Measurements from ENCODE around the gene CLDN22. TPM values are rescaled to one million over a fixed set of nuclear protein-coding genes. Genes with fewer than 3 reads are reported as not detected.
"Not testable (repeated sequence)": the region's sequence is repeated elsewhere in the genome, so short reads cannot be mapped to it uniquely, and the experiment has no call there.

CLDN22 gene
- total RNA-seq, 1 experiment from 2014 or later, result not detected

- H3K27ac ChIP-seq, result no peak overlapping the region
- H3K4me1 ChIP-seq, result peaks cover 20% of the 10 kb centered on the region
- no peaks in the 10 kb centered on the region for H3K27me3 ChIP-seq
- no peaks in the 10 kb centered on the region for H3K36me3 ChIP-seq
- no peaks in the 10 kb centered on the region for H3K9me3 ChIP-seq (replicated peaks)
- DNase-seq, result peak in 1 of 2 experiments; percentile 17
- H3K4me3 ChIP-seq, result no peak overlapping the region
These were observed 13.9 kb upstream of the CLDN22 start for GRCh38 chr4:183333983-183334382.

GRCh38 chr4:183333202-183333601, 13.1 kb upstream of the CLDN22 start:
- Histone ChIP-seq H3K36me3 (no peaks in the 10 kb centered on the region), H3K4me3 (no peak overlapping the region), H3K4me1 (peaks cover 20% of the 10 kb centered on the region), H3K27me3 (no peaks in the 10 kb centered on the region), H3K9me3 (replicated peaks) (no peaks in the 10 kb centered on the region), H3K27ac (no peak overlapping the region)
- no peak for DNase-seq

GRCh38 chr4:183332447-183332846, 12.4 kb upstream of the CLDN22 start:
- no peaks in the 10 kb centered on the region for H3K9me3 ChIP-seq (replicated peaks)
- H3K4me1 ChIP-seq, result peaks cover 20% of the 10 kb centered on the region
- H3K4me3 ChIP-seq, result no peak overlapping the region
- no peaks in the 10 kb centered on the region for H3K27me3 ChIP-seq
- H3K27ac ChIP-seq, result no peak overlapping the region
- no peaks in the 10 kb centered on the region for H3K36me3 ChIP-seq
- no peak for DNase-seq

GRCh38 chr4:183330841-183331240, 10.8 kb upstream of the CLDN22 start:
- Histone ChIP-seq H3K9me3 (replicated peaks) (no peaks in the 10 kb centered on the region), H3K4me1 (peaks cover 20% of the 10 kb centered on the region), H3K27ac (no peak overlapping the region), H3K36me3 (no peaks in the 10 kb centered on the region), H3K27me3 (no peaks in the 10 kb centered on the region), H3K4me3 (no peak overlapping the region)
- no peak for DNase-seq

GRCh38 chr4:183329954-183330742, 10.1 kb upstream of the CLDN22 start:
- no peak overlapping the region for H3K27ac ChIP-seq
- H3K4me3 ChIP-seq, result no peak overlapping the region
- peaks cover 14% of the 10 kb centered on the region for H3K4me1 ChIP-seq
- DNase-seq, result no peak
- no peaks in the 10 kb centered on the region for H3K9me3 ChIP-seq (replicated peaks)
- H3K36me3 ChIP-seq, result no peaks in the 10 kb centered on the region
- H3K27me3 ChIP-seq, result no peaks in the 10 kb centered on the region

- H3K36me3 ChIP-seq, result no peaks in the 10 kb centered on the region
- no peak for DNase-seq
These were observed 9.2 kb upstream of the CLDN22 start for GRCh38 chr4:183329244-183329643.

GRCh38 chr4:183328832-183329231, 8.8 kb upstream of the CLDN22 start:
- no peaks in the 10 kb centered on the region for H3K36me3 ChIP-seq
- DNase-seq, result no peak
- H3K9me3 ChIP-seq (replicated peaks), result no peaks in the 10 kb centered on the region
- no peak overlapping the region for H3K4me3 ChIP-seq
- no peaks in the 10 kb centered on the region for H3K27me3 ChIP-seq
- H3K27ac ChIP-seq, result no peak overlapping the region
- H3K4me1 ChIP-seq, result peaks cover under 1% of the 10 kb centered on the region

More at GRCh38 chr4:183329244-183329643, 9.2 kb upstream of the CLDN22 start:
- H3K9me3 ChIP-seq (replicated peaks), result no peaks in the 10 kb centered on the region
- no peaks in the 10 kb centered on the region for H3K27me3 ChIP-seq
- no peak overlapping the region for H3K27ac ChIP-seq
- no peak overlapping the region for H3K4me3 ChIP-seq
- peaks cover 5% of the 10 kb centered on the region for H3K4me1 ChIP-seq

GRCh38 chr4:183327827-183328226, 7.8 kb upstream of the CLDN22 start:
- no peaks in the 10 kb centered on the region for H3K27me3 ChIP-seq
- no peaks in the 10 kb centered on the region for H3K36me3 ChIP-seq
- no peak overlapping the region for H3K27ac ChIP-seq
- H3K9me3 ChIP-seq (replicated peaks), result no peaks in the 10 kb centered on the region
- H3K4me3 ChIP-seq, result no peak overlapping the region
- DNase-seq, result no peak
- H3K4me1 ChIP-seq, result no peaks in the 10 kb centered on the region

GRCh38 chr4:183326853-183327252, 6.8 kb upstream of the CLDN22 start:
- H3K36me3 ChIP-seq, result no peaks in the 10 kb centered on the region
- no peaks in the 10 kb centered on the region for H3K27me3 ChIP-seq
- no peaks in the 10 kb centered on the region for H3K4me1 ChIP-seq
- no peak overlapping the region for H3K4me3 ChIP-seq
- DNase-seq, result no peak
- no peaks in the 10 kb centered on the region for H3K9me3 ChIP-seq (replicated peaks)
- H3K27ac ChIP-seq, result no peak overlapping the region

- H3K27me3 ChIP-seq, result not testable (repeated sequence)
These were observed 6.3 kb upstream of the CLDN22 start for GRCh38 chr4:183326387-183326786.

GRCh38 chr4:183324619-183325018, 4.5 kb upstream of the CLDN22 start:
- Histone ChIP-seq H3K9me3 (replicated peaks) (no peaks in the 10 kb centered on the region), H3K4me1 (no peaks in the 10 kb centered on the region), H3K36me3 (no peaks in the 10 kb centered on the region), H3K27ac (no peak overlapping the region), H3K27me3 (no peaks in the 10 kb centered on the region), H3K4me3 (no peak overlapping the region)
- DNase-seq, result no peak

More at GRCh38 chr4:183326387-183326786, 6.3 kb upstream of the CLDN22 start:
- not testable (repeated sequence) for H3K27ac ChIP-seq; H3K4me3 ChIP-seq; H3K36me3 ChIP-seq; H3K4me1 ChIP-seq; H3K9me3 ChIP-seq (replicated peaks); DNase-seq

- not testable (repeated sequence) for DNase-seq; H3K27ac ChIP-seq; H3K27me3 ChIP-seq; H3K9me3 ChIP-seq (replicated peaks); H3K4me3 ChIP-seq; H3K36me3 ChIP-seq; H3K4me1 ChIP-seq
These were observed 4.0 kb upstream of the CLDN22 start for GRCh38 chr4:183324056-183324455.

- H3K9me3 ChIP-seq (replicated peaks), result no peaks in the 10 kb centered on the region
- H3K4me3 ChIP-seq, result no peak overlapping the region
- DNase-seq, result no peak
- H3K27ac ChIP-seq, result no peak overlapping the region
- H3K36me3 ChIP-seq, result no peaks in the 10 kb centered on the region
- no peaks in the 10 kb centered on the region for H3K4me1 ChIP-seq
- H3K27me3 ChIP-seq, result no peaks in the 10 kb centered on the region
These were observed 3.2 kb upstream of the CLDN22 start for GRCh38 chr4:183323295-183323694.

GRCh38 chr4:183322326-183322725, 2.2 kb upstream of the CLDN22 start, which contains the start of gene CLDN24:
CLDN24 (minus strand) TSS chr4:183322426; CDS start chr4:183322426, 0 bp downstream.
- no peak within 1 kb of the TSS for H3K4me3 ChIP-seq
- H3K36me3 ChIP-seq, result no peaks in the 10 kb centered on the region
- H3K27ac ChIP-seq, result no peak within 1 kb of the TSS
- no peaks in the 10 kb centered on the region for H3K27me3 ChIP-seq
- H3K9me3 ChIP-seq (replicated peaks), result no peaks in the 10 kb centered on the region
- no peak for DNase-seq
- H3K4me1 ChIP-seq, result no peaks in the 10 kb centered on the region

GRCh38 chr4:183321516-183321915, 1.4 kb upstream of the CLDN22 start:
- H3K4me3 ChIP-seq, result no peak overlapping the region
- no peaks in the 10 kb centered on the region for H3K9me3 ChIP-seq (replicated peaks)

GRCh38 chr4:183321079-183321478, 1.0 kb upstream of the CLDN22 start:
- no peak for DNase-seq
- H3K9me3 ChIP-seq (replicated peaks), result no peaks in the 10 kb centered on the region
- no peaks in the 10 kb centered on the region for H3K4me1 ChIP-seq
- H3K36me3 ChIP-seq, result no peaks in the 10 kb centered on the region
- H3K27me3 ChIP-seq, result no peaks in the 10 kb centered on the region
- no peak overlapping the region for H3K4me3 ChIP-seq
- H3K27ac ChIP-seq, result no peak overlapping the region

More at GRCh38 chr4:183321516-183321915, 1.4 kb upstream of the CLDN22 start:
- Histone ChIP-seq H3K27me3 (no peaks in the 10 kb centered on the region), H3K4me1 (no peaks in the 10 kb centered on the region), H3K27ac (no peak overlapping the region), H3K36me3 (no peaks in the 10 kb centered on the region)
- DNase-seq, result no peak
